Astrocyte of the spinal cord (primary cell): Measurements from ENCODE around the gene HAGH.
"Not testable (repeated sequence)": the region's sequence is repeated elsewhere in the genome, so short reads cannot be mapped to it uniquely, and the experiment has no call there.

Source experiments
- DNase-seq: peaks from one replicate; pipeline ENCODE4 v3.0.0; 2011; ENCODE audit warnings: low read depth, low spot score
- H3K4me3 ChIP-seq: 2 replicates; pipeline ENCODE4 v1.5.1; 2011; ENCODE audit warnings: low read depth, mild to moderate bottlenecking, low read length, moderate library complexity
- in situ Hi-C: cut with HindIII; loops from 2 replicates; pipeline ENCODE4 v1.10.0; 2017; ENCODE audit warnings: low sequenced_read_pairs
- TF ChIP-seq, protein P1 (sequence below): IDR thresholded peaks from 2 replicates; pipeline ENCODE4 v1.5.1; 2012; ENCODE audit warnings: low read depth, mild to moderate bottlenecking, low read length, inconsistent platforms

Gene HAGH

DNA sequence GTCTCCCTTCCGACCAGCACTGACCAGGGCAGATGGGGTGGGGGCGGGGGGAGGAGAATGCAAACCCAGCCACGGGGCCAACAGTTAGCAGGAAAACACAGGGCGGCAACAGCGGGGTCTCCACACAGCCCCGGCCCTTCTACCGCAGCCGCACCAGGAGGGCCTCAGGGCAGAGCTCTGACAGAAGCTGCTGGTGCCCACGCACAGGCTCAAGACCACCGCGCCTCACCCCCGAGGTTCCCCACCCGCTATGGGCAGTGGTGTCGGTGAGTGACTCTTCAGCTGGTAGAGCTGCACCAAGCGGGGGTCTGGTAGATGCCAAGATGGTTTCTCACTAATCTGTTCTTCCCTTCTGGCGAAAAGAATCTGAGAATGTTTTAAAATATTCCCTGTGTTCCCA lies 16.1 kb downstream of the HAGH start:
- in situ Hi-C loops, result no loop called here
- no peak overlapping the region for H3K4me3 ChIP-seq
- no peak for DNase-seq
- TF ChIP-seq, protein P1, sequence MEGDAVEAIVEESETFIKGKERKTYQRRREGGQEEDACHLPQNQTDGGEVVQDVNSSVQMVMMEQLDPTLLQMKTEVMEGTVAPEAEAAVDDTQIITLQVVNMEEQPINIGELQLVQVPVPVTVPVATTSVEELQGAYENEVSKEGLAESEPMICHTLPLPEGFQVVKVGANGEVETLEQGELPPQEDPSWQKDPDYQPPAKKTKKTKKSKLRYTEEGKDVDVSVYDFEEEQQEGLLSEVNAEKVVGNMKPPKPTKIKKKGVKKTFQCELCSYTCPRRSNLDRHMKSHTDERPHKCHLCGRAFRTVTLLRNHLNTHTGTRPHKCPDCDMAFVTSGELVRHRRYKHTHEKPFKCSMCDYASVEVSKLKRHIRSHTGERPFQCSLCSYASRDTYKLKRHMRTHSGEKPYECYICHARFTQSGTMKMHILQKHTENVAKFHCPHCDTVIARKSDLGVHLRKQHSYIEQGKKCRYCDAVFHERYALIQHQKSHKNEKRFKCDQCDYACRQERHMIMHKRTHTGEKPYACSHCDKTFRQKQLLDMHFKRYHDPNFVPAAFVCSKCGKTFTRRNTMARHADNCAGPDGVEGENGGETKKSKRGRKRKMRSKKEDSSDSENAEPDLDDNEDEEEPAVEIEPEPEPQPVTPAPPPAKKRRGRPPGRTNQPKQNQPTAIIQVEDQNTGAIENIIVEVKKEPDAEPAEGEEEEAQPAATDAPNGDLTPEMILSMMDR, result no peak

DNA sequence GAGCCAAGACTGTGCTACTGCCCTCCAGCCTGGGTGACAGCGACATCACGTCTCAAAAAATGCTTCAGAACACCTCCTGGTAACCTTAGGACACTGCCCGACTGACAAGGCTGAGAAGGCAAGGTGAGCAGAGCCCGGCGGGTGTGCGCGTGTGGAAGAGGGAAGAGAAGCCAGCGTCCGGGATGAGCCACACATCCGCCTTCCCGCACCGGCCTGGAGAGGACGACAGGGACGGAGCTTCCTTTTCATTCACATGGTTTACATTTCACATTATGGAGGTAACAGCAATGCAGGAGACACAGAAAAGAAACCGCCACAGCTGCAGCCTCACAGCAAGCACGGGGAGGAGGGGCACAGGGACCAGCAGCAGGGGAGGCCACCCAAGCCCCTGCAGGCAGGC lies 16.5 kb downstream of the HAGH start:
- DNase-seq, result no peak
- H3K4me3 ChIP-seq, result no peak overlapping the region
- in situ Hi-C loops, result no loop called here
- TF ChIP-seq, protein P1, result no peak

DNA sequence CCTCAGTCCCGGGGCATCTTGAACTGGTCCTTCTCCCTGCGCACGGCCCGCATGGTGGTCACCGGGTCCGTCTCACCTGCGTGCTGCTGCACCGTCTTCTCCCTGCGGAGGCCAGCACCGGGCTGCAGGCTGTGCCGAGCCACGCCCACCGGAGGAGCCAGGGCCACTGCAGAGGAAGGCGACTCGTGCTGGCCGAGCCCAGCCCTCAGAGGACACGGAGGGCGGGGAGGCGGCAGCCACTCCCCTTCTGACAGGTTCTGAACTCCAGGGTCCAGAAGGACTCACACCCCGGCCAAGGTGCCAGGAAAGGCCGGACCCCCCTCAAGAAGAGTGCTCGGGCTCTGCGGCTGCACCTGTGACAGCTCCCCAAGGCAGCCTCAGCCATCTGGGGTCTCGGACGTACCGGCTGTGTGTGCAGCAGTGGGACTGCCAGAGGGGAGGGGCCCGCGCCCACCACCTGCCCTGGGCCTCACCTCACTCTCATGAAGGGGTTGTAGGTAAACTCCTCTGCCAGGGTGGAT lies 17.3 kb downstream of the HAGH start:
- no peak overlapping the region for H3K4me3 ChIP-seq
- TF ChIP-seq, protein P1, result no peak
- DNase-seq, result no peak
- in situ Hi-C loops, result no loop called here

DNA sequence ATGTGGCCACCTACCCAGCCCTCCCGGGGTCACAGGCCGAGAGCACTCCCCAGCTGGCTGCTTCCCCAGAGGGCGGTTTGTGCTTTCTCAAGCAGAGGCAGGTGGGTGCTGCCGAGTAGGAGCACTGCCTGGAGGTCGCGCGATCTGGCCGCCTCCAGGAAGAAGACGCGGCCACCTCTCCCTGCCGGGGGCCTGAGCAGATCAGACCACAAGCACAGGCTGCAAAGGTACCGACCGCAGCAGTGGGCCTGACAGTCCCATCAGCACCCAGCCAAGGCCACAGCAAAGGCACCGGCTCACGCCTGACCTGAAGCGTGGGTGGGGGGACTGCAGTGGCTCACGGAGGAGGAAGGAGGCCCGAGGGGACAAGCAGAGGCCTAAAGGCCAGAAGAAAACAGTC lies 17.9 kb downstream of the HAGH start:
- in situ Hi-C loops, result no loop called here
- no peak overlapping the region for H3K4me3 ChIP-seq
- no peak for DNase-seq
- TF ChIP-seq, protein P1, result no peak

DNA sequence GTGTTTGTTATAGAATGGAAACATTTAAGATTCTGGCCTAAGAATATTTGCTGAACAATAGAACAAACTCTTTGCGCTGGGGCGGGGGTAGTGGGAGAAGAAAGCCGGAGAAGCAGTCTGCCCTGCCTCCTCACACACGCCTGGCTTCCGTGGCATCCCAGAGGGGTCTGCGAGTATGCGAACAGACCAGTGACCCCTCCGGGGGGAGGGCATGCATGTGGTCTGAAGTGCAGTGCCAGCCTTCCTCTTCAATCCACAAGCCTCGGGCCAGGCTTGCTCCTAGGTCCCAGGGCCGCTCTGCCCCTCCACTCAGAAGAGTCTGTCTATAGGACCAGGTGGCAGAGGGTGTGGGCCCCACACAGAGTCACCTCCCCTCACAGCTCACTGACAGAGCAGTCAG lies 19.0 kb downstream of the HAGH start:
- TF ChIP-seq, protein P1, result no peak
- in situ Hi-C loops, result no loop called here
- H3K4me3 ChIP-seq, result no peak overlapping the region
- DNase-seq, result no peak

DNA sequence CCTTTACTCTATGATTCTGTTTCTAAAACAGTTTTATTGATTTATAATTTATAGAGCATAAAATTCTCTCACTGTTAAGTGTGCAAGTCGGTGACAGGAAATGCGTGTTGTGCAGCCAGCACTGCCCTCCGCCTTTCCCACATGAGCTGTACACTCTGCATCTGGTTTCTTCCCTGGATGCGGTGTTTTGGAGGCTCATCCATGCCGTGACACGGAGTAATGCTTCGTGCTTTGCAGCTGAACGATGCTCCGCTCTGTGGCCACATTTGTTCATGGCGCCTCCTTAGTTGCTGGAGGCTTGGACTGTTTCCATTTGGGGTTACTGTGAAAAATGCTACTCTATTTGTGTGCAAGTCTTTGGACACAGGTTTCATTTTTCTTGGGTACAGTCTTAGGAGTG lies 25.9 kb downstream of the HAGH start:
- TF ChIP-seq, protein P1, result no peak
- in situ Hi-C loops, result no loop called here
- DNase-seq, result no peak
- no peak overlapping the region for H3K4me3 ChIP-seq

DNA sequence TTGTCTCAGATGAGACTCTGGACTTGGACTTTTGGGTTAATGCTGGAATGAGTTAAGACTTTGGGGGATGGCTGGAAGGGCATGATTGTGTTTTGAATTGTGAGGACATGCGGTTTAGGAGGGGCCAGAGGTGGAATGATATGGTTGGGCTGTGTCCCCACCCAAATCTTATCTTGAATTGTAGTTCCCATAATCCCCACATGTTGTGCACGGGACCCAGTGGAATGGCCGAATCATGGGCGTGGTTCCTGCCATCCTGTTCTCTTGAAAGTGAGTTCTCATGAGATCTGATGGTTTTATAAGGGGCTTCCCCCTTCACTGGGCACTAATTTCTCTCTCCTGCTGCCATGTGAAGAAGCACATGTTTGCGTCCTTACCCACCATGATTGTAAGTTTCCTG lies 27.4 kb downstream of the HAGH start:
- in situ Hi-C loops, result not testable (repeated sequence)

More for the DNA sequence above, 27.4 kb downstream of the HAGH start:
- not testable (repeated sequence) for DNase-seq, H3K4me3 ChIP-seq
